H1 (cell line): Measurements from ENCODE around the gene ITIH1. TPM values are rescaled to one million over a fixed set of nuclear protein-coding genes. Genes with fewer than 3 reads are reported as not detected.

Experiments used
- CREB1 ChIP-seq: IDR thresholded peaks from 2 replicates; pipeline ENCODE4 v1.6.1; 2012; ENCODE audit warnings: inconsistent platforms
- KDM1A ChIP-seq: fragments of 200-600, 300-600 bp; sonication (generic); IDR thresholded peaks from 2 replicates; pipeline ENCODE4 v1.7.1; 2016; ENCODE audit warnings: mild to moderate bottlenecking, low read length, borderline replicate concordance
- NANOG ChIP-seq: IDR thresholded peaks from 2 replicates; pipeline ENCODE4 v1.6.1; 2011; ENCODE audit warnings: low read length, low read depth, mild to moderate bottlenecking, inconsistent platforms; ENCODE audit not compliant: insufficient read depth, poor library complexity, severe bottlenecking
- SUZ12 ChIP-seq: fragments of 200-600 bp; sonication (generic); IDR thresholded peaks from 2 replicates; pipeline ENCODE4 v1.6.1; 2012; ENCODE audit warnings: mild to moderate bottlenecking, inconsistent platforms, low read length, moderate library complexity, mixed read lengths
- polyA plus RNA-seq, 7 experiments: library from polyadenylated mRNA; depleted of rRNA in 3 of 7; stranded (reverse) in 5 of 7; unstranded in 2 of 7; fragments of >200 nt in 5 of 7; fragments of 200-250 nt in 2 of 7; gene quantifications; 1 replicate in 5 of 7; 2 replicates in 1 of 7; 4 replicates in 1 of 7; pipeline versions ENCODE4 v1.2.1 to v1.2.3, GENCODE V29; 2011 to 2013; ENCODE audit warnings: missing spikeins in 2 of 7, mixed read lengths in 2 of 7
- total RNA-seq: library from RNA; stranded (reverse); fragmentation: NEBNext Ultra II Directional; extraction: Animal tissue kit (Norgen Biotek cat#: 25700); gene quantifications from 2 replicates; pipeline ENCODE4 v1.2.1, GENCODE V29; 2021
- TF ChIP-seq, protein P1 (sequence below): IDR thresholded peaks from 2 replicates; pipeline ENCODE4 v1.6.1; 2012; ENCODE audit warnings: low read length, inconsistent platforms

Gene ITIH1
- total and polyA plus RNA-seq, 2 of the 8 experiments (the other 6 are each of a cell fraction or from before 2014, with no cell fraction given) = not detected

DNA sequence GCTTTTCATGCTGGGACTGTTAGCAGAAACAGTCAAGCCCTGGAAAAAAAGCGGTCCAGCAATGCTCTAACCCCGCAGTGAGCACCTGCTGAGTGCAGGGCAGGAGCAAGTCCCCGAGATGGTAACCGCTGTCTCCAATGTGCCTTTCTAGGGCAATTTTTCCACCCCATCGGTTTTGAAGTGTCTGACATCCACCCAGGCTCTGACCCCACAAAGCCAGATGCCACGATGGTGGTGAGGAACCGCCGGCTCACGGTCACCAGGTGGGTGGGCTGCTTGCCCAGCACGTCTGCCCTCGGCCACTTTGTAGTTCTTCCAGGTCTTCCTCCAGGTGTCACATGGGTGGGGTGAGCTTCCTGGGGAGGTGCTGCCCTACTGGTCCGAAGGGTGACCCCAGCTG is 14.0 kb downstream of the ITIH1 start (continued):
- TF ChIP-seq CREB1 (no peak), SUZ12 (no peak), NANOG (no peak), KDM1A (no peak)
- TF ChIP-seq, protein P1, sequence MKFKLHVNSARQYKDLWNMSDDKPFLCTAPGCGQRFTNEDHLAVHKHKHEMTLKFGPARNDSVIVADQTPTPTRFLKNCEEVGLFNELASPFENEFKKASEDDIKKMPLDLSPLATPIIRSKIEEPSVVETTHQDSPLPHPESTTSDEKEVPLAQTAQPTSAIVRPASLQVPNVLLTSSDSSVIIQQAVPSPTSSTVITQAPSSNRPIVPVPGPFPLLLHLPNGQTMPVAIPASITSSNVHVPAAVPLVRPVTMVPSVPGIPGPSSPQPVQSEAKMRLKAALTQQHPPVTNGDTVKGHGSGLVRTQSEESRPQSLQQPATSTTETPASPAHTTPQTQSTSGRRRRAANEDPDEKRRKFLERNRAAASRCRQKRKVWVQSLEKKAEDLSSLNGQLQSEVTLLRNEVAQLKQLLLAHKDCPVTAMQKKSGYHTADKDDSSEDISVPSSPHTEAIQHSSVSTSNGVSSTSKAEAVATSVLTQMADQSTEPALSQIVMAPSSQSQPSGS = no peak
- TF ChIP-seq, all 59 proteins: peak for 0
